GM12874 (cell line): Measurements from ENCODE around the gene RPS19.

Source experiments
- CTCF ChIP-seq: IDR thresholded peaks from 2 replicates; pipeline ENCODE4 v1.5.1; 2011; ENCODE audit warnings: low read depth, mild to moderate bottlenecking, control low read depth, low read length, moderate library complexity; ENCODE audit not compliant: insufficient read depth

The RPS19 gene

GRCh38 chr19:41866284-41866683, 6.2 kb downstream of the RPS19 start:
- no peak for TF ChIP-seq CTCF

- no peak for TF ChIP-seq CTCF
These were observed 8.3 kb downstream of the RPS19 start for GRCh38 chr19:41868120-41868988.

- TF ChIP-seq CTCF: no peak
These were observed 8.9 kb downstream of the RPS19 start for GRCh38 chr19:41868989-41869300.

GRCh38 chr19:41869374-41869955, 9.4 kb downstream of the RPS19 start:
- no peak for TF ChIP-seq CTCF

- TF ChIP-seq CTCF: no peak
These were observed 10.4 kb downstream of the RPS19 start for GRCh38 chr19:41870401-41870873.

GRCh38 chr19:41871573-41872383, 11.7 kb downstream of the RPS19 start:
- TF ChIP-seq CTCF: no peak

- TF ChIP-seq CTCF: no peak
These were observed 12.3 kb downstream of the RPS19 start for GRCh38 chr19:41872384-41872774.
